ENCODE data around the gene SDF2L1. TPM values are rescaled to one million over a fixed set of nuclear protein-coding genes. Genes with fewer than 3 reads are reported as not detected.

SDF2L1 gene
- total and polyA plus RNA-seq, 9 of the 15 experiments (the other 6 are each of a cell fraction or from before 2014, with no cell fraction given): 15.1 to 989 (median 124) TPM

GRCh38 chr22:21629255-21630149 lies 12.6 kb upstream of the SDF2L1 start, which contains the start of gene YDJC (continued):
- no peak for TF ChIP-seq U2AF2 (optimal IDR thresholded peaks at IDR 0.05; ENCODE audit: low read depth, low read length)
- no peak for TF ChIP-seq ARNT (IDR thresholded peaks at IDR 0.05)
- no peak for TF ChIP-seq ZNF707 (CRISPR knock-in tag; conservative IDR thresholded peaks at IDR 0.05)
- no peak for TF ChIP-seq SLC30A9 (CRISPR knock-in tag; IDR thresholded peaks at IDR 0.05)
- no peak for TF ChIP-seq ZBED1 (IDR thresholded peaks at IDR 0.05)
- TF ChIP-seq STAT5B (CRISPR knock-in tag; IDR thresholded peaks at IDR 0.05): no peak
- peak; percentile 84 for TF ChIP-seq ZNF384 (IDR thresholded peaks at IDR 0.05; ENCODE audit: low read depth, low read length)
- TF ChIP-seq ZNF316 (IDR thresholded peaks at IDR 0.05): no peak
- no peak for TF ChIP-seq PML (IDR thresholded peaks at IDR 0.05; ENCODE audit: low read length)
- no peak for TF ChIP-seq RBFOX2 (IDR thresholded peaks at IDR 0.05; ENCODE audit: low read depth, low read length)
- TF ChIP-seq MYBL2 (IDR thresholded peaks at IDR 0.05; ENCODE audit: low read depth): no peak
- TF ChIP-seq MYBL2 (CRISPR knock-in tag; IDR thresholded peaks at IDR 0.05; ENCODE audit: borderline replicate concordance): no peak
- no peak for TF ChIP-seq HDAC3 (IDR thresholded peaks at IDR 0.05; ENCODE audit: borderline replicate concordance, partially characterized antibody)
- TF ChIP-seq, protein P1, sequence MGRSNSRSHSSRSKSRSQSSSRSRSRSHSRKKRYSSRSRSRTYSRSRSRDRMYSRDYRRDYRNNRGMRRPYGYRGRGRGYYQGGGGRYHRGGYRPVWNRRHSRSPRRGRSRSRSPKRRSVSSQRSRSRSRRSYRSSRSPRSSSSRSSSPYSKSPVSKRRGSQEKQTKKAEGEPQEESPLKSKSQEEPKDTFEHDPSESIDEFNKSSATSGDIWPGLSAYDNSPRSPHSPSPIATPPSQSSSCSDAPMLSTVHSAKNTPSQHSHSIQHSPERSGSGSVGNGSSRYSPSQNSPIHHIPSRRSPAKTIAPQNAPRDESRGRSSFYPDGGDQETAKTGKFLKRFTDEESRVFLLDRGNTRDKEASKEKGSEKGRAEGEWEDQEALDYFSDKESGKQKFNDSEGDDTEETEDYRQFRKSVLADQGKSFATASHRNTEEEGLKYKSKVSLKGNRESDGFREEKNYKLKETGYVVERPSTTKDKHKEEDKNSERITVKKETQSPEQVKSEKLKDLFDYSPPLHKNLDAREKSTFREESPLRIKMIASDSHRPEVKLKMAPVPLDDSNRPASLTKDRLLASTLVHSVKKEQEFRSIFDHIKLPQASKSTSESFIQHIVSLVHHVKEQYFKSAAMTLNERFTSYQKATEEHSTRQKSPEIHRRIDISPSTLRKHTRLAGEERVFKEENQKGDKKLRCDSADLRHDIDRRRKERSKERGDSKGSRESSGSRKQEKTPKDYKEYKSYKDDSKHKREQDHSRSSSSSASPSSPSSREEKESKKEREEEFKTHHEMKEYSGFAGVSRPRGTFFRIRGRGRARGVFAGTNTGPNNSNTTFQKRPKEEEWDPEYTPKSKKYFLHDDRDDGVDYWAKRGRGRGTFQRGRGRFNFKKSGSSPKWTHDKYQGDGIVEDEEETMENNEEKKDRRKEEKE (IDR thresholded peaks at IDR 0.05; ENCODE audit: borderline replicate concordance in 1 of 2, control insufficient read depth in 1 of 2, low read depth in 2 of 2, low read length in 1 of 2): no peak
- TF ChIP-seq MAFK (IDR thresholded peaks at IDR 0.05; ENCODE audit: low read length): peak; percentile 46; the same call in 1 of the 2 replicates
